Brain microvascular endothelial cell (primary cell): ENCODE measurements around the gene LYPD6.
A peak's percentile ranks its signal among the peaks of the same experiment; 100 is the strongest.

ENCODE experiments used
- DNase-seq: peaks from one replicate; pipeline ENCODE4 v3.0.0-alpha.2; 2020
- H3K27ac ChIP-seq: fragments of 250-450 bp; sonication (Bioruptor Pico); 2 replicates; pipeline ENCODE4 v1.5.1; 2020; ENCODE audit warnings: mild to moderate bottlenecking, moderate library complexity
- H3K27me3 ChIP-seq: fragments of 250-450 bp; sonication (Bioruptor Pico); replicated peaks from 2 replicates; pipeline ENCODE4 v1.5.1; 2020; ENCODE audit warnings: mild to moderate bottlenecking
- H3K36me3 ChIP-seq: fragments of 250-450 bp; sonication (Bioruptor Pico); replicated peaks from 2 replicates; pipeline ENCODE4 v1.5.1; 2020; ENCODE audit warnings: mild to moderate bottlenecking
- H3K4me3 ChIP-seq: 2 replicates; pipeline ENCODE4 v1.5.1; 2011; ENCODE audit warnings: low read depth, mild to moderate bottlenecking, control low read depth, low read length, moderate library complexity
- CTCF ChIP-seq: IDR thresholded peaks from 2 replicates; pipeline ENCODE4 v1.5.1; 2011; ENCODE audit warnings: low read depth, mild to moderate bottlenecking, moderate library complexity, low read length, control low read depth, inconsistent platforms; ENCODE audit errors: missing control alignments
- in situ Hi-C: cut with HindIII; loops from 2 replicates; pipeline ENCODE4 v1.10.0; 2017; ENCODE audit warnings: low sequenced_read_pairs, low pct_ligation_motif_present

LYPD6 gene

GRCh38 chr2:149421791-149422190 is 91.4 kb downstream of the LYPD6 start:
- no peak for DNase-seq
- Histone ChIP-seq H3K36me3 (no peaks in the 10 kb centered on the region), H3K27ac (no peak overlapping the region), H3K27me3 (no peaks in the 10 kb centered on the region), H3K4me3 (no peak overlapping the region)
- no peak for TF ChIP-seq CTCF
- in situ Hi-C loops, result no loop called here

GRCh38 chr2:149422337-149422990 is 92.1 kb downstream of the LYPD6 start:
- Histone ChIP-seq H3K36me3 (no peaks in the 10 kb centered on the region), H3K27me3 (no peaks in the 10 kb centered on the region), H3K27ac (no peak overlapping the region), H3K4me3 (no peak overlapping the region)
- in situ Hi-C loops, result no loop called here
- DNase-seq, result peak; percentile 10
- no peak for TF ChIP-seq CTCF

GRCh38 chr2:149422991-149423338 is 92.6 kb downstream of the LYPD6 start:
- Histone ChIP-seq H3K27ac (no peak overlapping the region), H3K4me3 (no peak overlapping the region), H3K36me3 (no peaks in the 10 kb centered on the region), H3K27me3 (no peaks in the 10 kb centered on the region)
- TF ChIP-seq CTCF, result no peak
- in situ Hi-C loops, result no loop called here
- no peak for DNase-seq

GRCh38 chr2:149423630-149424029 is 93.2 kb downstream of the LYPD6 start:
- Histone ChIP-seq H3K27me3 (no peaks in the 10 kb centered on the region), H3K4me3 (no peak overlapping the region), H3K36me3 (no peaks in the 10 kb centered on the region), H3K27ac (no peak overlapping the region)
- TF ChIP-seq CTCF, result no peak
- in situ Hi-C loops, result no loop called here
- DNase-seq, result no peak

- no peaks in the 10 kb centered on the region for H3K27me3 ChIP-seq
- in situ Hi-C loops, result no loop called here
- H3K36me3 ChIP-seq, result no peaks in the 10 kb centered on the region
- DNase-seq, result no peak
- no peak for TF ChIP-seq CTCF
- no peak overlapping the region for H3K4me3 ChIP-seq
- H3K27ac ChIP-seq, result no peak overlapping the region
Measured at GRCh38 chr2:149427387-149427786, 97.0 kb downstream of the LYPD6 start.

GRCh38 chr2:149428783-149429182 is 98.4 kb downstream of the LYPD6 start:
- in situ Hi-C loops, result no loop called here
- TF ChIP-seq CTCF, result no peak
- H3K4me3 ChIP-seq, result no peak overlapping the region
- H3K27ac ChIP-seq, result no peak overlapping the region
- DNase-seq, result no peak
- H3K27me3 ChIP-seq, result no peaks in the 10 kb centered on the region
- H3K36me3 ChIP-seq, result no peaks in the 10 kb centered on the region
